ENCODE data around the gene ACACB. TPM values are rescaled to one million over a fixed set of nuclear protein-coding genes. Genes with fewer than 3 reads are reported as not detected.
"Not testable (repeated sequence)": the region's sequence is repeated elsewhere in the genome, so short reads cannot be mapped to it uniquely, and the experiment has no call there.

Gene ACACB
- total RNA-seq, 1 donor from 2014 or later, result 12.9 TPM

GRCh38 chr12:109156036-109156435 lies 39.6 kb downstream of the ACACB start:
- no peaks in the 10 kb centered on the region for H3K36me3 Mint-ChIP-seq (ENCODE audit: low read depth)
- H3K9me3 Mint-ChIP-seq, result no peaks in the 10 kb centered on the region
- DNase-seq (ENCODE audit: low spot score), result no peak
- H3K4me3 Mint-ChIP-seq (ENCODE audit: low read depth), result peak overlapping the region; percentile 82
- H3K27ac Mint-ChIP-seq, result no peak overlapping the region
- intact Hi-C loops (cut with micrococcal nuclease), result loop anchor here (5.0 kb wide), 1 partner anchor 556 kb away; the partner anchor contains the start of gene FAM222A
- peaks cover 4% of the 10 kb centered on the region for H3K27me3 Mint-ChIP-seq (ENCODE audit: low read depth)
- peaks cover 14% of the 10 kb centered on the region for H3K4me1 Mint-ChIP-seq (ENCODE audit: low read depth)

DNA sequence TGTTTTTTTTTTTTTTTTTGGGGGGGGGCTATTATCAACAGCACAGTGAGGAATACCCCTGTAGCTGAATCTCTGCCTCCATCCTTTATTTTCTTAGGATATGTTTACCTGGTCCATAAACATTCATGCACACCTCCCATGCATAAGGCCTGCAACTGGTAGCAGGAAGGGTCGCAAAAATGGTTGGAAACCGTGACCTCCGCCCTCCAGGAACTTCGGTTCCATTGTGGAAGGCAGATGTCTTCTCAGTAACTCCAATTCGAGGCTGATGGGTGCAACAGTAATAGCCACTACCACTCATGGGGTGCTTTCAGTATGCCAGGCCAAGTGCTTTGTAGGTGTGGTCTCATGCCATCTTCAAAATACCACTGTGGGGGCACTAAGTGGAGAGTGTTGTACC lies 40.2 kb downstream of the ACACB start:
- intact Hi-C loops (cut with micrococcal nuclease), result loop anchor here (5.0 kb wide), 1 partner anchor 556 kb away; the partner anchor contains the start of gene FAM222A

GRCh38 chr12:109157986-109158385 lies 41.6 kb downstream of the ACACB start:
- DNase-seq (ENCODE audit: low spot score), result no peak
- no peak overlapping the region for H3K27ac Mint-ChIP-seq
- no peaks in the 10 kb centered on the region for H3K36me3 Mint-ChIP-seq (ENCODE audit: low read depth)
- no peak overlapping the region for H3K4me3 Mint-ChIP-seq (ENCODE audit: low read depth)
- H3K9me3 Mint-ChIP-seq, result no peaks in the 10 kb centered on the region
- no peaks in the 10 kb centered on the region for H3K27me3 Mint-ChIP-seq (ENCODE audit: low read depth)
- intact Hi-C loops (cut with micrococcal nuclease), result loop anchor here (5.0 kb wide), 1 partner anchor 554 kb away; the partner anchor contains the start of gene FAM222A
- peaks cover 14% of the 10 kb centered on the region for H3K4me1 Mint-ChIP-seq (ENCODE audit: low read depth)

More for the DNA sequence above, 40.2 kb downstream of the ACACB start:
- no peaks in the 10 kb centered on the region for H3K9me3 Mint-ChIP-seq
- no peak for DNase-seq (ENCODE audit: low spot score)
- no peak overlapping the region for H3K4me3 Mint-ChIP-seq (ENCODE audit: low read depth)
- H3K27me3 Mint-ChIP-seq (ENCODE audit: low read depth), result no peaks in the 10 kb centered on the region
- no peak overlapping the region for H3K27ac Mint-ChIP-seq
- H3K4me1 Mint-ChIP-seq (ENCODE audit: low read depth), result peaks cover 14% of the 10 kb centered on the region
- no peaks in the 10 kb centered on the region for H3K36me3 Mint-ChIP-seq (ENCODE audit: low read depth)

DNA sequence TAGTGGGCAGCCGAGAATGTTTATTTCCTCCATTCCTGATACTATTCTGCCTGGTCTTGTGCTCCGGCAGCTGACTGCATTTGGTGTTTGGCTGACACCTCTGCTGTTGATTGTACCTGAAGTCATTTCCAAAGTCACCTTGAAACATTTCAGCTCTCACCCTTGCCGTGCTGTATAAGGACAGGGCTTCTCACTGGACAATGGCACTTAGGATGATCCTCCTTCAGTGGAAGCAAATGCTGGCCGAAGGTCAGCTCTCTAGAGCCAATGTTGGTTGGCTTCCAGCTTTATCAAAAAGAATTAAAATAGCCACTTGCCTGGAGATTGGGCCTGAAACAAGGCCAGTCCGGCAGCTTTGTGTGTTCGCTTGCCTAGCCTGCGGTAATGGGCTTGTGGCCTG lies 44.0 kb downstream of the ACACB start:
- intact Hi-C loops (cut with micrococcal nuclease), result no loop called here

GRCh38 chr12:109160873-109161272 lies 44.5 kb downstream of the ACACB start:
- H3K27me3 Mint-ChIP-seq (ENCODE audit: low read depth), result no peaks in the 10 kb centered on the region
- H3K9me3 Mint-ChIP-seq, result no peaks in the 10 kb centered on the region
- no peaks in the 10 kb centered on the region for H3K36me3 Mint-ChIP-seq (ENCODE audit: low read depth)

More for the DNA sequence above, 44.0 kb downstream of the ACACB start:
- no peak for DNase-seq (ENCODE audit: low spot score)
- Mint-ChIP-seq H3K4me1 (ENCODE audit: low read depth) (peaks cover 7% of the 10 kb centered on the region), H3K9me3 (no peaks in the 10 kb centered on the region), H3K27me3 (ENCODE audit: low read depth) (no peaks in the 10 kb centered on the region), H3K4me3 (ENCODE audit: low read depth) (no peak overlapping the region), H3K27ac (no peak overlapping the region), H3K36me3 (ENCODE audit: low read depth) (no peaks in the 10 kb centered on the region)

DNA sequence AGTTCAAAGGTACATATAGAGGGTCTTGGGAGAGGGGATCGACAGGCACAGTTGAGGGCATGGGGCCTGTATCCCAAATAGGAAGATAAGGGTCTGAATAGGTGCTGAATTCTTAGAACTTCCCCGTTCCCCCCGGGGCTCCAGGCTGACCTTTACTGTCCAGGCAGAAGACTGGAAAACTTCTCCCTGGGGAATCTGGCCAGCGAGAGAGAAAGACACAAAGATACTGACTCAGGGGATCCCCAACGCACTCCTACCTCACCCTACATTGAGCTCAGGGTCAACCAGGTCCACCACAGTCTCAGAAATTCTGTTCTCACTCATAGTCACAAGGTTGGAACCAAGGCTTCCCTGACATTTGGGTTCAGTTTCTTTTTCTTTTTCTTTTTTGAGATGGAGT lies 46.2 kb downstream of the ACACB start:
- H3K27me3 Mint-ChIP-seq (ENCODE audit: low read depth), result no peaks in the 10 kb centered on the region
- intact Hi-C loops (cut with micrococcal nuclease), result no loop called here
- H3K4me3 Mint-ChIP-seq (ENCODE audit: low read depth), result no peak overlapping the region
- no peak for DNase-seq (ENCODE audit: low spot score)
- H3K36me3 Mint-ChIP-seq (ENCODE audit: low read depth), result no peaks in the 10 kb centered on the region
- no peak overlapping the region for H3K27ac Mint-ChIP-seq
- no peaks in the 10 kb centered on the region for H3K9me3 Mint-ChIP-seq
- H3K4me1 Mint-ChIP-seq (ENCODE audit: low read depth), result peaks cover 2% of the 10 kb centered on the region

More at GRCh38 chr12:109160873-109161272, 44.5 kb downstream of the ACACB start:
- intact Hi-C loops (cut with micrococcal nuclease), result no loop called here
- H3K4me1 Mint-ChIP-seq (ENCODE audit: low read depth), result peaks cover 2% of the 10 kb centered on the region
- H3K27ac Mint-ChIP-seq, result no peak overlapping the region
- H3K4me3 Mint-ChIP-seq (ENCODE audit: low read depth), result no peak overlapping the region
- no peak for DNase-seq (ENCODE audit: low spot score)

- Mint-ChIP-seq H3K9me3 (no peaks in the 10 kb centered on the region), H3K4me1 (ENCODE audit: low read depth) (peaks cover 2% of the 10 kb centered on the region), H3K4me3 (ENCODE audit: low read depth) (no peak overlapping the region), H3K36me3 (ENCODE audit: low read depth) (peaks cover 3% of the 10 kb centered on the region), H3K27me3 (ENCODE audit: low read depth) (no peaks in the 10 kb centered on the region), H3K27ac (no peak overlapping the region)
- DNase-seq (ENCODE audit: low spot score), result no peak
- intact Hi-C loops (cut with micrococcal nuclease), result no loop called here
Measured at GRCh38 chr12:109163167-109163566, 46.8 kb downstream of the ACACB start.

- Mint-ChIP-seq H3K9me3 (no peaks in the 10 kb centered on the region), H3K4me1 (ENCODE audit: low read depth) (peaks cover 2% of the 10 kb centered on the region)
Measured at GRCh38 chr12:109165599-109165998, 49.2 kb downstream of the ACACB start.

DNA sequence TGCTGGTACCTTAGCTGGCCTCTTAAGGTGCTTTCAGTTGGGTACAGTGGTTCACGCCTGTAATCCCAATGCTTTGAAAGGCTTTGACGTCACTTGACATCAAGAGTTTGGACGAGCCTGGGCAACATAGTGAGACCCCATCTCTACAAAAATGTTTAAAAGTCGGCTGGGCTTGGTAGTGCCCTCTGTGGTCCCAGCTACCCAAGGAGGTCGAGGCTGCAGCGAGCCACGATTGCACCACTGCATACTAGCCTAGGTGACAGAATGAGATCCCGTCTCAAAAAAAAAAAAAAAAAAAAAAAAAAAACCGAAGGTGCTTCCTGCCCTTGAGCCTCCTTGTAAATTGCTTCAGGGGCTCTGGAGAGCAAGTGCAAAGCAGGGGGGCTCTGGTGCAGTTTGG lies 50.0 kb downstream of the ACACB start:
- Mint-ChIP-seq H3K27me3 (ENCODE audit: low read depth) (no peaks in the 10 kb centered on the region), H3K9me3 (no peaks in the 10 kb centered on the region), H3K36me3 (ENCODE audit: low read depth) (peaks cover 8% of the 10 kb centered on the region), H3K4me1 (ENCODE audit: low read depth) (peaks cover 2% of the 10 kb centered on the region), H3K27ac (no peak overlapping the region), H3K4me3 (ENCODE audit: low read depth) (no peak overlapping the region)
- no peak for DNase-seq (ENCODE audit: low spot score)
- intact Hi-C loops (cut with micrococcal nuclease), result no loop called here

More at GRCh38 chr12:109165599-109165998, 49.2 kb downstream of the ACACB start:
- no peak overlapping the region for H3K27ac Mint-ChIP-seq
- intact Hi-C loops (cut with micrococcal nuclease), result no loop called here
- H3K36me3 Mint-ChIP-seq (ENCODE audit: low read depth), result peaks cover 8% of the 10 kb centered on the region
- H3K4me3 Mint-ChIP-seq (ENCODE audit: low read depth), result no peak overlapping the region
- no peaks in the 10 kb centered on the region for H3K27me3 Mint-ChIP-seq (ENCODE audit: low read depth)
- DNase-seq (ENCODE audit: low spot score), result no peak

DNA sequence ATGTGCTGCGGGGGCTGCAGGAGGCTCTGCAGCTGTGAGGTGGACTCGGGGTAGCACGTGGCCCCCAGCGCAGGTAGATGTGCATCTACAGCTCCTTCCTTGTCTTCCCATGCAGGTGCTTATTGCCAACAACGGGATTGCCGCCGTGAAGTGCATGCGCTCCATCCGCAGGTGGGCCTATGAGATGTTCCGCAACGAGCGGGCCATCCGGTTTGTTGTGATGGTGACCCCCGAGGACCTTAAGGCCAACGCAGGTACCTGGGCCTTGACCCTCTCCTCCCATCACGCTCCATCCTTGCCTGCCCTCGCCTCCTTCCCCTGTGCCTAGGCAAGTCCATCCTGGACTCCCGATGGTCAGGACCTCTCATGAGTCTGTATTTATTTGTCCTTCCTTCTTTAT lies 51.4 kb downstream of the ACACB start:
- Mint-ChIP-seq H3K4me1 (ENCODE audit: low read depth) (peaks cover 2% of the 10 kb centered on the region), H3K27me3 (ENCODE audit: low read depth) (no peaks in the 10 kb centered on the region), H3K27ac (no peak overlapping the region), H3K4me3 (ENCODE audit: low read depth) (no peak overlapping the region), H3K36me3 (ENCODE audit: low read depth) (peaks cover 18% of the 10 kb centered on the region), H3K9me3 (peaks cover 2% of the 10 kb centered on the region)
- intact Hi-C loops (cut with micrococcal nuclease), result no loop called here
- DNase-seq (ENCODE audit: low spot score), result no peak

- H3K27me3 Mint-ChIP-seq (ENCODE audit: low read depth), result no peaks in the 10 kb centered on the region
- no peak overlapping the region for H3K4me3 Mint-ChIP-seq (ENCODE audit: low read depth)
- no peak overlapping the region for H3K27ac Mint-ChIP-seq
- H3K9me3 Mint-ChIP-seq, result peaks cover 4% of the 10 kb centered on the region
- peaks cover 27% of the 10 kb centered on the region for H3K36me3 Mint-ChIP-seq (ENCODE audit: low read depth)
- no peak for DNase-seq (ENCODE audit: low spot score)
- intact Hi-C loops (cut with micrococcal nuclease), result no loop called here
- no peaks in the 10 kb centered on the region for H3K4me1 Mint-ChIP-seq (ENCODE audit: low read depth)
Measured at GRCh38 chr12:109169262-109169661, 52.9 kb downstream of the ACACB start.

DNA sequence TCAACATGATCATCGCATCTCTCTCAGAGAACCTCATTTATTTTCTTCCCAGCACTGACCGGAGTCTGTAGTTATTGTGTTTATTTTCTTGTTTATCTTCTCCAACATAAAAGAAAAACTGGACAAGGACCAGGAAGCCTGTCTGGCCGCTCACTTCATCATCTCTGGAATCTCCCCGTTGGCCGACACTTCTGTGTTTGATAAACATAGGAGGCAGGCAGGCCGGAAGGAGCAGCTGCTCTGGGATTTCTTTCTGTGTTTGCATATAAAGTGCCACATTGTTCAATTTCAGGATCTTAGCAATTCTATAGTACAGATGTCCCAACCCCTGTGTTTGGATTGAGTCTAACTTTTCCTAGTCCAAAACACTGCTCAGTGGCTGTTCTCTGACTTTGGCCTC lies 53.3 kb downstream of the ACACB start:
- no peak for DNase-seq (ENCODE audit: low spot score)
- Mint-ChIP-seq H3K4me3 (ENCODE audit: low read depth) (no peak overlapping the region), H3K36me3 (ENCODE audit: low read depth) (peaks cover 27% of the 10 kb centered on the region), H3K4me1 (ENCODE audit: low read depth) (no peaks in the 10 kb centered on the region), H3K27ac (no peak overlapping the region), H3K9me3 (peaks cover 4% of the 10 kb centered on the region), H3K27me3 (ENCODE audit: low read depth) (no peaks in the 10 kb centered on the region)
- intact Hi-C loops (cut with micrococcal nuclease), result no loop called here

- Mint-ChIP-seq H3K9me3 (peaks cover 4% of the 10 kb centered on the region), H3K27ac (no peak overlapping the region), H3K27me3 (ENCODE audit: low read depth) (no peaks in the 10 kb centered on the region), H3K36me3 (ENCODE audit: low read depth) (peaks cover 27% of the 10 kb centered on the region), H3K4me3 (ENCODE audit: low read depth) (no peak overlapping the region), H3K4me1 (ENCODE audit: low read depth) (no peaks in the 10 kb centered on the region)
- no peak for DNase-seq (ENCODE audit: low spot score)
- intact Hi-C loops (cut with micrococcal nuclease), result no loop called here
Measured at GRCh38 chr12:109170324-109170723, 53.9 kb downstream of the ACACB start.

DNA sequence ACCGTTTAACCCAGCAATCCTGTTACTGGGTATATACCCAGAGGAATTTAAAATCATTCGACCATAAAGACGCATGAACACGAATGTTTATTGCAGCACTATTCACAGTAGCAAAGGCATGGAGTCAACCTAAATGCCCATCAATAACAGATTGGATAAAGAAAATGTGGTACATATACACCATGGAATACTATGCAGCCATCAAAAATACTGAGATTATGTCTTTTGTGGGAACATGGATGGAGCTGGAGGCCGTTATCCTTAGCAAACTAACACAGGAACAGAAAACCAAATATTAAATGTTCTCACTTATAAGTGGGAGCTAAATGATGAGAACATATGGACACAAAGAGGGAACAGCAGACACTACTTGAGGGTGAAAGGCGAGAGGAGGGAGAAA lies 56.4 kb downstream of the ACACB start:
- peaks cover 27% of the 10 kb centered on the region for H3K36me3 Mint-ChIP-seq (ENCODE audit: low read depth)
- intact Hi-C loops (cut with micrococcal nuclease), result not testable (repeated sequence)

More for the DNA sequence above, 56.4 kb downstream of the ACACB start:
- not testable (repeated sequence) for H3K27me3 Mint-ChIP-seq (ENCODE audit: low read depth); H3K27ac Mint-ChIP-seq; H3K4me3 Mint-ChIP-seq (ENCODE audit: low read depth); H3K9me3 Mint-ChIP-seq; DNase-seq (ENCODE audit: low spot score); H3K4me1 Mint-ChIP-seq (ENCODE audit: low read depth)

Data from activated T-helper 2 cell treated with anti-CD3 and anti-CD28 coated beads, Interferon-gamma antibody, Interleukin-2, Interleukin-4, amounts not matched to agents 10 μg/mL and 5 μg/mL and 100 μg/mL, durations not matched to agents 14 hours and 24 hours and 36 hours (primary cell).